ENCODE measurements around the gene SYT11.

DNA sequence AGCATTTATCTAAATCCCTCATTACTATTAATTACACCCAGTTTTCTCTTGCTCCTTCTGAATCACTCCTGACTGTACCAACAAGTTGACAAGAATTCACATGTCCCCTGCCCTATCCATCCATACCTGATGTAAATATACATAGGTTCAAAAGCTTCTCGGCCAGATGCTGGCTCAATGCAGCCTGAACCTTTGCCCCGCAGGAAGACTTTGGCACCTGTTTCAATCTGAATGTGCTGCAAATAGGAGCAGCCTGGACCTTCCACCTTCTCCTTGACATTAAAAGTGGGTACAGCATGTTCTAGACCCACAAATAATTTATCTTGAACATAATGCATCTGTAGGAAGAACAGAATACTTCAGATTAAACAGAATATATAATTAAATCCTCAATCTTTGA, 66.1 kb downstream of the SYT11 start:
- TF ChIP-seq, protein P1, sequence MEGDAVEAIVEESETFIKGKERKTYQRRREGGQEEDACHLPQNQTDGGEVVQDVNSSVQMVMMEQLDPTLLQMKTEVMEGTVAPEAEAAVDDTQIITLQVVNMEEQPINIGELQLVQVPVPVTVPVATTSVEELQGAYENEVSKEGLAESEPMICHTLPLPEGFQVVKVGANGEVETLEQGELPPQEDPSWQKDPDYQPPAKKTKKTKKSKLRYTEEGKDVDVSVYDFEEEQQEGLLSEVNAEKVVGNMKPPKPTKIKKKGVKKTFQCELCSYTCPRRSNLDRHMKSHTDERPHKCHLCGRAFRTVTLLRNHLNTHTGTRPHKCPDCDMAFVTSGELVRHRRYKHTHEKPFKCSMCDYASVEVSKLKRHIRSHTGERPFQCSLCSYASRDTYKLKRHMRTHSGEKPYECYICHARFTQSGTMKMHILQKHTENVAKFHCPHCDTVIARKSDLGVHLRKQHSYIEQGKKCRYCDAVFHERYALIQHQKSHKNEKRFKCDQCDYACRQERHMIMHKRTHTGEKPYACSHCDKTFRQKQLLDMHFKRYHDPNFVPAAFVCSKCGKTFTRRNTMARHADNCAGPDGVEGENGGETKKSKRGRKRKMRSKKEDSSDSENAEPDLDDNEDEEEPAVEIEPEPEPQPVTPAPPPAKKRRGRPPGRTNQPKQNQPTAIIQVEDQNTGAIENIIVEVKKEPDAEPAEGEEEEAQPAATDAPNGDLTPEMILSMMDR (IDR thresholded peaks at IDR 0.05): no peak
- no peak for TF ChIP-seq POLR2A (IDR thresholded peaks at IDR 0.05)
